GM23248 (cell line): ENCODE results near the gene LAMA2. TPM values are rescaled to one million over a fixed set of nuclear protein-coding genes. Genes with fewer than 3 reads are reported as not detected.

Experiments
- DNase-seq: peaks from one replicate; pipeline ENCODE4 v3.0.0-alpha.2; 2015
- H2AFZ ChIP-seq: fragments of 200-600 bp; sonication (generic); 2 replicates; pipeline ENCODE4 v1.6.1; 2016; ENCODE audit warnings: antibody characterized with exemption
- H3F3A ChIP-seq: fragments of 200-600 bp; sonication (generic); 2 replicates; pipeline ENCODE4 v1.6.1; 2016; ENCODE audit warnings: mild to moderate bottlenecking, antibody characterized with exemption, mixed run types; ENCODE audit not compliant: insufficient read depth
- H3K27ac ChIP-seq: fragments of 200-600 bp; sonication (generic); 2 replicates; pipeline ENCODE4 v1.5.1; 2016; ENCODE audit warnings: mild to moderate bottlenecking
- H3K27me3 ChIP-seq: fragments of 200-600 bp; sonication (generic); replicated peaks from 2 replicates; pipeline ENCODE4 v1.6.1; 2016; ENCODE audit warnings: mild to moderate bottlenecking; ENCODE audit not compliant: insufficient read depth
- H3K36me3 ChIP-seq: fragments of 200-600 bp; sonication (generic); 2 replicates; pipeline ENCODE4 v1.6.1; 2016; ENCODE audit warnings: low read depth, mild to moderate bottlenecking
- H3K4me1 ChIP-seq: fragments of 200-600 bp; sonication (generic); 2 replicates; pipeline ENCODE4 v1.6.1; 2016; ENCODE audit warnings: mild to moderate bottlenecking; ENCODE audit not compliant: insufficient read depth
- H3K4me2 ChIP-seq: fragments of 200-600 bp; sonication (generic); one replicate; pipeline ENCODE4 v1.6.1; 2016; ENCODE audit warnings: mild to moderate bottlenecking; ENCODE audit not compliant: unreplicated experiment
- H3K4me3 ChIP-seq: fragments of 200-600 bp; sonication (generic); 2 replicates; pipeline ENCODE4 v1.5.1; 2016; ENCODE audit warnings: mild to moderate bottlenecking
- H3K79me2 ChIP-seq: fragments of 200-600 bp; sonication (generic); 2 replicates; pipeline ENCODE4 v1.6.1; 2016; ENCODE audit warnings: mild to moderate bottlenecking; ENCODE audit not compliant: insufficient read depth
- H3K9ac ChIP-seq: fragments of 200-600 bp; sonication (generic); 2 replicates; pipeline ENCODE4 v1.6.1; 2016; ENCODE audit warnings: mild to moderate bottlenecking
- H3K9me2 ChIP-seq: fragments of 200-600 bp; sonication (generic); 2 replicates; pipeline ENCODE4 v1.6.1; 2016; ENCODE audit warnings: mixed run types, mild to moderate bottlenecking, moderate library complexity; ENCODE audit not compliant: insufficient read depth
- H3K9me3 ChIP-seq: fragments of 200-600 bp; sonication (generic); one replicate; pipeline ENCODE4 v1.6.1; 2017; ENCODE audit warnings: low read depth
- H4K20me1 ChIP-seq: fragments of 200-600 bp; sonication (generic); 2 replicates; pipeline ENCODE4 v1.6.0; 2016; ENCODE audit not compliant: insufficient read depth
- EZH2 ChIP-seq: fragments of 200-600 bp; sonication (generic); IDR thresholded peaks from 2 replicates; pipeline ENCODE4 v1.6.1; 2018; ENCODE audit warnings: antibody characterized with exemption, mild to moderate bottlenecking; ENCODE audit not compliant: insufficient read depth, poor library complexity, severe bottlenecking
- EZH2phosphoT487 ChIP-seq: fragments of 200-600 bp; sonication (generic); IDR thresholded peaks from 2 replicates; pipeline ENCODE4 v1.6.1; 2018; ENCODE audit warnings: antibody characterized with exemption, moderate library complexity, mild to moderate bottlenecking, low read depth; ENCODE audit not compliant: insufficient read depth
- WGBS, 2 experiments: methylation state at CpG; one replicate each; pipeline ENCODE4 v1.1.6; 2015 to 2017; ENCODE audit warnings: low lambda C conversion rate in 2 of 2, low coverage in 1 of 2; ENCODE audit errors: missing lambda C conversion rate in 2 of 2; 5-methylcytosine and 5-hydroxymethylcytosine counted together
- in situ Hi-C: fragments of 300-500 bp; cut with MboI; formaldehyde crosslinking; loops from 2 replicates; pipeline ENCODE4 v1.15.0; 2020
- polyA plus RNA-seq: library from polyadenylated mRNA; unstranded; fragments of >200 nt; fragmentation: Nextera tagmentation; extraction: Ambion mirVana; gene quantifications from 2 replicates; pipeline ENCODE4 v1.2.1, GENCODE V29; 2016
- total RNA-seq: library from RNA; depleted of rRNA; stranded (reverse); fragments of >200 nt; shearing (Covaris generic); gene quantifications from 2 replicates; pipeline ENCODE4 v1.2.3, GENCODE V29; 2014

LAMA2 gene
- total and polyA plus RNA-seq, 2 experiments from 2014 or later: 8.3 to 31.1 TPM

DNA sequence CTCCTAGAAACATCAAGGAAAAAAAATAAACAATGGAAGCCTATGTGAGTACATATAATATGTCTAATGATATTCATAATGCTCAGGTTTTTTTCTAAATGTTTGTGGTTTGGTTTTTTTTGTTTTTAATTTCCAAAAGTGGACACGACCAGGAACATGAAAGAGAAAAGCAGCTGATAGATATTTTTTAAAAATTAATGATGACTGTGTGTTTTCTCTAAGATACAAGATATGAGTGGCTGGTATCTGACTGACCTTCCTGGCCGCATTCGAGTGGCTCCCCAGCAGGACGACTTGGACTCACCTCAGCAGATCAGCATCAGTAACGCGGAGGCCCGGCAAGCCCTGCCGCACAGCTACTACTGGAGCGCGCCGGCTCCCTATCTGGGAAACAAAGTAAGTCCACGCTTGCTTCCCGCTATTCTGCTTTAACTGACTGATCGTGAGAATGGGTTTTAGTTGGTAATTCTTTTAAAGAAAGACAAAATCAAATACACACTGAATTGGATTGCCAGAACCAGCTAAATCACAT, 309.6 kb downstream of the LAMA2 start:
- H4K20me1 ChIP-seq: no peaks in the 10 kb centered on the region
- H3K27me3 ChIP-seq: no peaks in the 10 kb centered on the region
- 0 out of 2 replicates have a peak, but pooled peaks cover 3% of the 10 kb centered on the region for H3K36me3 ChIP-seq
- H3K9me2 ChIP-seq: no peaks in the 10 kb centered on the region
- no peak for DNase-seq
- H3K27ac ChIP-seq: no peak overlapping the region
- in situ Hi-C loops: no loop called here
- H3F3A ChIP-seq: no peaks in the 10 kb centered on the region
- H3K9me3 ChIP-seq: no peaks in the 10 kb centered on the region
- H3K4me2 ChIP-seq: no peak overlapping the region
- TF ChIP-seq EZH2: no peak
- TF ChIP-seq EZH2phosphoT487: no peak
- no peak overlapping the region for H3K4me3 ChIP-seq
- H3K4me1 ChIP-seq: peaks cover 16% of the 10 kb centered on the region
- H3K79me2 ChIP-seq: no peaks in the 10 kb centered on the region
- WGBS, 2 experiments: 94 to 96% methylated on average over 14 of the region's 14 CpGs
- H2AFZ ChIP-seq: no peak overlapping the region
- no peak overlapping the region for H3K9ac ChIP-seq

- Histone ChIP-seq H4K20me1 (no peaks in the 10 kb centered on the region), H2AFZ (no peak overlapping the region), H3K9me2 (no peaks in the 10 kb centered on the region), H3F3A (no peaks in the 10 kb centered on the region), H3K4me1 (no peaks in the 10 kb centered on the region), H3K4me3 (no peak overlapping the region), H3K9me3 (no peaks in the 10 kb centered on the region), H3K79me2 (no peaks in the 10 kb centered on the region), H3K9ac (no peak overlapping the region), H3K27me3 (no peaks in the 10 kb centered on the region), H3K36me3 (0 out of 2 replicates have a peak, but pooled peaks cover 3% of the 10 kb centered on the region), H3K27ac (no peak overlapping the region), H3K4me2 (no peak overlapping the region)
- in situ Hi-C loops: no loop called here
- TF ChIP-seq EZH2phosphoT487 (no peak), EZH2 (no peak)
- DNase-seq: no peak
- WGBS, 2 experiments: 91 to 92% methylated on average over 7 of the region's 7 CpGs
These were observed 311.5 kb downstream of the LAMA2 start for GRCh38 chr6:129194306-129194941.

DNA sequence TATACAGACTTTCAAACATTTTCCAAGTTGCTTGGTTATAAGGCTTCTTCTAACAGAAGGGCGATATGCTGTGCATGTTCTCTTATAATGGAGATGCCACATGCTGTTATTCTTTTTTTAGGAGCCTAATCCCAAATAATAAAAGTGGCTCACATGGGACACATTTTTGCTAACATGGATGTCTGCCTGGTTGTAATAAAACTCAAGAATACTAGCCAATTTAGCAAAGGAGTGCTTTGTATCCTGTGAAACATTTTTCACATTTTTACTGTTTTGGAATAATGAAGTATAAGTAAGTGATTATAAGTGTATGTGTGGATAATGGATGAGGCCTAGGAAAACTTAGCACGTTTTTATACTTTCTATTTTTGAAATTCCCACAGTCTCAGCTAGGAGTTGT, 312.2 kb downstream of the LAMA2 start:
- Histone ChIP-seq H3K9ac (no peak overlapping the region), H3K9me3 (no peaks in the 10 kb centered on the region), H2AFZ (no peak overlapping the region), H3K4me1 (no peaks in the 10 kb centered on the region), H3K4me2 (no peak overlapping the region), H3K79me2 (no peaks in the 10 kb centered on the region), H3K36me3 (0 out of 2 replicates have a peak, but pooled peaks cover 3% of the 10 kb centered on the region), H3K9me2 (no peaks in the 10 kb centered on the region), H3K27ac (no peak overlapping the region), H3K27me3 (no peaks in the 10 kb centered on the region), H4K20me1 (no peaks in the 10 kb centered on the region), H3K4me3 (no peak overlapping the region), H3F3A (no peaks in the 10 kb centered on the region)
- no peak for DNase-seq
- 59% methylated on average over 2 of the region's 2 CpGs for WGBS, 2 experiments
- in situ Hi-C loops: no loop called here
- no peak for TF ChIP-seq EZH2phosphoT487
- no peak for TF ChIP-seq EZH2

- no peak overlapping the region for H3K4me3 ChIP-seq
- H3K79me2 ChIP-seq: no peaks in the 10 kb centered on the region
- no peak for TF ChIP-seq EZH2
- no peak for TF ChIP-seq EZH2phosphoT487
- no peaks in the 10 kb centered on the region for H3K9me2 ChIP-seq
- no peaks in the 10 kb centered on the region for H3K4me1 ChIP-seq
- DNase-seq: no peak
- in situ Hi-C loops: no loop called here
- no peaks in the 10 kb centered on the region for H3K9me3 ChIP-seq
- H3F3A ChIP-seq: no peaks in the 10 kb centered on the region
- H4K20me1 ChIP-seq: no peaks in the 10 kb centered on the region
- no peak overlapping the region for H3K27ac ChIP-seq
- 0 out of 2 replicates have a peak, but pooled peaks cover 3% of the 10 kb centered on the region for H3K36me3 ChIP-seq
- no peak overlapping the region for H2AFZ ChIP-seq
- H3K9ac ChIP-seq: no peak overlapping the region
- no peak overlapping the region for H3K4me2 ChIP-seq
- H3K27me3 ChIP-seq: no peaks in the 10 kb centered on the region
These were observed 312.7 kb downstream of the LAMA2 start for GRCh38 chr6:129195643-129196042.
